Activated naive CD8-positive, alpha-beta T cell treated with anti-CD3 and anti-CD28 coated beads, Interleukin-2, amount 50 U/mL, for 16 hours (primary cell): ENCODE results near the gene CPXM2.

Experiments
- DNase-seq: peaks from one replicate; pipeline ENCODE4 v3.0.0-alpha.2; 2020; ENCODE audit warnings: low read depth, low spot score

Gene CPXM2

GRCh38 chr10:123797813-123798212 lies 93.8 kb downstream of the CPXM2 start:
- DNase-seq: no peak

- DNase-seq: no peak
Observed at GRCh38 chr10:123796736-123797135, 94.9 kb downstream of the CPXM2 start.

DNA sequence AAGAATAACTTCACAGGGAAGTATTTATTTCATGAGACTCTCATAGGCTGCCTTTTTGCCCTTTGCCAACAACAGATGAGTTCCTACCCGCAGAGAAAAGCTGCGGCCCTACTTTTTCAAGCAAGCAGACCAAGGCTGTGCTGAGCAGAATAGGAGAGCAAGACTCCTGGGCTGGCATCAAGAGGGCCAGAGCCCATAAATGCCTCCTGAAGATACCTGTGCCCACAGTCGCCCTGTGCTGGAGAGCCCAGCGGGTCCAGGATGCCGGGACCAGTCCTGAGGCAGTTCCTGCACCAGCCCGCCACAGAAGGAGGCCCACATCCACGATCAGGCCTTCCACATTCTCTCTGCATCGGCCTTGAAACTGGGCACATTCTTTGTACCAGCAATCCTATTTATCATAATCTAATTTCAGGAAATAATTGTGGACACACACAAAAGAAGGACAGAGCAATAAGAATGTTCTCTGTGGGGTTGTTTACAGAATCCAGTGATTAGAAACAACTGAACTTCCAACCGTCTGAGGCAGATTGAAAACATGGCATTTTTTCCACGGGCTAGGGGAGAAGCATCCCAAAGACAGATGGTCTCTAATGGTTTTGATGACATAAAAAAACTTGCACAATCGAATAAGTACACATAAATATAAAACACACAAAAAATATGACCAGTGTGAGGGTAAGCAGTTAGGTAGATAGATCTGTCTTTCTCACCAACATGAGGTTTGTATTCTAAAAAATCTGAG lies 95.6 kb downstream of the CPXM2 start:
- no peak for DNase-seq

- DNase-seq: no peak
Observed at GRCh38 chr10:123795196-123795780, 96.3 kb downstream of the CPXM2 start.

- DNase-seq: no peak
Observed at GRCh38 chr10:123792248-123792978, 99.2 kb downstream of the CPXM2 start.

DNA sequence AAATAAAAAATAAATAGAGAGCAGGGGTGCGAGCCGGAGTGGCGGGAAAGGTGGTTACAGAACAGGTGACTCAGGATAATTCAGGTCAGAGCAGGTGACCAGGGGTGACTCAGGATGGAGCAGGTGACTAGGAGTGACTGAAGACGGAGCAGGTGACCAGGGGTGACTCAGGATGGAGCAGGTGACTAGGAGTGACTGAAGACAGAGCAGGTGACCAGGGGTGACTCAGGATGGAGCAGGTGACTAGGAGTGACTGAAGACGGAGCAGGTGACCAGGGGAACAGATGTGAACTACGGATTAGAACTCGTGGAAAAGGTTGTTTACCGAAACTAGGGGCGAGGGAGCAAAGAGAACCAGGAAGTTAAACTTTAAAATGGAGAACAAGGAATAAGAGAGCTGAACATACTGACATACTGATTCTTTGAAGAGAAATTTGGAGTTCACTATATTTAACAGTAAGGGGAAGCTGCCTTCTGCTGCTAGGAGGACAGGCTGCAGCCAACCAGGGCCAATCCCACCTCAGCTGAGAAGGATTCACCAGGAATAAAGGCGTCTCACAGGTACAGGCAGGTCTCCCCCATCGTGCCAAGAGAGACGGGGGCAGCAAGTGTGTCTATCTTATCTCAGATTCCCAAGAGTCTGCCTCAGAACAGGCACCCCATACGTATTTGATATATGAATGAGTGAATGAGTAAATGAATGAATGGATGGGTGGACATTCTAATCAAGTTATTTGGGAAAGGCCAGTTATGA lies 101.3 kb downstream of the CPXM2 start:
- no peak for DNase-seq

DNA sequence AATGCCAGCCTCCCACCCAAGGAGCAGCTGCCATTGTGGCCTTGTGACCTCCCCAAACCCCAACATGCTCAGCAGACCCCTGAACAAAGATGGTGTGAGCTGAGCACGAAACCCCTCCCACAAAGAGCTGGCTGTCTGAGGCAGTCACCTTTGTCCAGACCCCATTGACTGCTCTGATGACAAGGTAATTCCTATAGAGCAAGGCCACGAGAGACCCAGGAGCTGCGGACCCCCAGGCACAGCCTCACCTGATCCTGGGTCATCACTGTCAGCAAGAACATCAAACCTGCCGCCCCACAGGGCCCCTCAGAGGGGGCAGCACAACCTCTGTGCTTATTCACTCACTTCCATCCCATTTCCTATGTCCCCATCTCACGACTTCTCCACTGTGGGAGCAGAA lies 102.6 kb downstream of the CPXM2 start:
- DNase-seq: no peak

DNA sequence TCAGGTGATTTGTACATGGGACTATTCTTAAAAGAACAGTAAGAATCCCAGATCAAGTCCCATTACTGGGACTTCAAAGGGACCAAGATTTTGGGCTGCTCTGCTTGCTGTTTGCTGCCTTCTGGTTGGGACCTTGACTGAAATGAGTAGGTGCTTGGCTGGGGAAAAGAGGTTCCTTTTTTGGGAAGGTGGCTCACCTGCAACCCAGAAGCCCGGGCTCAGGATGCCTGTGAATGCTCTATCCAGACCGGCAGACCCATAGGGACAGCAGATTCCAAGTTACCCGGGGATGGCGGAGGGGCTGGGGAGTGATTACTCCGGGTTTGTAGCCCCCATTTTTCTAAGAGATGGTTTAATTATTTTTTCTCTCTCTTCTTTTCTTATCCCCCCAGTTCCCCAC lies 104.0 kb downstream of the CPXM2 start:
- DNase-seq: no peak

DNA sequence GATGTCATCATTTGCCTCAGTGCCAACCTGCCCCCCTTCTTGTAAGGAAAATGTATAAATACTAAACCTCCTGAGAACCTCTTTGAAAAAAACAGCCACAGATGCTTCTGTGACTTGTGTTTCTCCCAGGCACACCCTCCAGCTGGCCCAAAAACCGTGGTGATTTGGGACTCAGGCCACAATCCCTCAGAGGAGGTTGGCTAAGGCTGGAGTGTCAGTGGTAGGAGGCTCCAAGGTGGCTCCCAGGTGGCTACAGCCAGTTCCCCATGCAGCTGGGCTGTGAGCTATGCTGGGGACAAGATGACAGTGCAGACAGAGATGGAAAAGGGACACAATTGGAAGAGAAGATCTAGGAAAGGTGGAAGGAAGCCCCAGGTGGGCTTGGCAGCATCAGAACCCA lies 104.7 kb downstream of the CPXM2 start:
- no peak for DNase-seq

DNA sequence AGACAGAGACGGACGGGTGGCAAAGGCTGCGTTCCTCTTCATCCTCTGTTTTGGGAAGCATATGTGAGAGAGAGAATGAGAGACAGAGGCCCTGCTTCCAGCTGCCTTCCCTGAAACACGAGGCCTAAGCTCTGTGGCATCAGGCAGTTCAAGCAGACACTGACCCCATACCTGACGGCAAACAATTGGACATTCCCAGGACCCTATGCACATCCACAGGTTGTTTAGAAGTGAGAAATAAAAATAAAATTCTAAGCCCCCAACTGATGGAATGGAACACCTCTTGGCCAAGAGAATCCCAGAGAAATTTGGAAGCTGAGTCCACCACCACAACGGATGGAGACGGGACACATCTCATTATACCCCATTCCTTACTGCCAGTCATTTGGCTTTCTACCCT lies 105.3 kb downstream of the CPXM2 start:
- DNase-seq: no peak

- DNase-seq: no peak
Observed at GRCh38 chr10:123784646-123785045, 107.0 kb downstream of the CPXM2 start.

DNA sequence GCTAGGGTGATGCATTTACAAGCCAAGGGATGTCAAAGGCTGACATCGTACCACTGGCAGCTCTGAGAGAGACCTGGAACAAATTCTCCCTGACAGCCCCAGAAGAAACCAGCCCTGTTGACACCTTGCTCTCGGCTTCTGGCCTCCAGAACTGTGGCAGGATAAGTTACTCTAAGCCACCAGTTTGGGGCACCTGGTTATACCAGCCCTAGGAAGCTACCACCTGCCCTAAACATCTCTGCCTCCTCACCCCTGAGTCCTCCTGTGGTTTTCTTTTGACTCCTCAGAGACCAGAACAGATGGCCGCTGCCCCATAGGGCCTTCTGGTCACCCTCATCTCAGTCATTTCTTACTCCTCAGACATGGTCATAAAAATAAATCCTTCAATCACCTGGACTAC lies 107.4 kb downstream of the CPXM2 start:
- no peak for DNase-seq

GRCh38 chr10:123783296-123783695 lies 108.3 kb downstream of the CPXM2 start:
- no peak for DNase-seq

DNA sequence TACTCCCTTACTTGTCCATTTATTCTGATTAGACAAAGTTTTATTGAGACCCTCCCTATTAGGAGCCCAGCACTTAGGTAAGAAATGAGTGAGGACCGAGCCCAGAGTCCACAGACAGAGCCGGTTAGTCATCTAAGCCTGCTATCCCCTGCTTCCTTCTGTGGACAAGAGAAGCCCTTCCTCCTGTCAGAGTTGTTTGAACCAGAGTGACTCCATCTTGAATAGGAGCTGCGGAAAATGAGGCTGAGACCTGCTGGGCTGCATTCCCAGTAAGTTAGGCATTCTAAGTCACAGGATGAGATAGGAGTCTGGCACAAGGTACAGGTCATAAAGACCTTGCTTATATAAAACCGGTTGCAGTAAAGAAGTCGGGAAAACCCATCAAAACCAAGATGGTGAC lies 109.1 kb downstream of the CPXM2 start:
- DNase-seq: no peak

DNA sequence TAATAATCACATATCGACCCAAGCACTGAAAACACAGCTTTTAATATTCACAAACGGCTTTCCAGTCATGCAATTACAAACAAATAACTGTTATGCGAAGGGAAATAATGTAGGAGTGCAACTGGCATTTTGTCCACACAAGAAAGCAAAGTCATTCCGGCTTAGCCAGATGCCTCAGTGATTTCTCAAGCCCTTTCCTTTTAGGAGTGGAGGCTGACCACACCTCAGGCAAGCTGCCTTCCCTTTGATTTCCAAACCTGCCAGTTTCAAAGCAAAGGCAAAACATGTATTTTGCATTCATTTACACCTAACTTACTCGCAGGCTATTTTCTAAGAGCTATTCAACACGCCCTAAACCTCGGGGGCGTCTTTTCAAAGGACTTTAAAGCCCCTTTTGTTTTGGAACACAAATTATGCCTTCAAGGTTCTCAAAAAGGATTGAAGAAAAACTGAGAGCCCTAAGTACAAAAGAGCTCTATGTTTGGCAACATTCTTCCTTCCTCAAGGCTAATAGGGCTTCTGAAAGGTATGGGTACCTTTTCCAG lies 109.6 kb downstream of the CPXM2 start:
- no peak for DNase-seq

DNA sequence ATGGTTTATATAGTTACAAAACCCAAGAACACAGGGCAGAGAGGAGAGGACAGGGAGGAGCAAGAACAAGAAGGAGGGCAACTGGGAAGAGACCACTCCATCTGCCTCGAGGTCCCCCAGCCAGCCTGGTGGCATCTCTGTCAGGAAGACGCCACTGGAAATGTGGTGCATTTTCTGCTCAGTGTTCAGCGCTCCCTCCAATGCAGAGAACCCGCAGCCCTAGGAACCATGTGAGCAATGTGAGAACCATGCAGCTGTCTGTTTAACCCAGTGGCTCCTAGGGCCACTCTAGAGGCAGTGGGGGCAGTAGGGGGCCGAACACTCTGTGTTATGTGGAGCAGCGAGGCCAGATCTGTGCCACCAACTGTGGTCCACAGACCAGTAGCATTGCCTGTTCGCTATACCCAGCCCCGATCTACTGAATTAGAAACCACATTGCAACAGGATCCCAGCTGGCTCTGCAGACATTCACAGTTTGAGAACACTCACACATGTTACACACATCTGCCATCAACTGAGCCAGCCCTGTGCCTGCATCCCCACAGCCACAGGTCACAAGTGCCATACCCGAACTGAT lies 110.2 kb downstream of the CPXM2 start:
- no peak for DNase-seq

GRCh38 chr10:123778719-123779517 lies 112.7 kb downstream of the CPXM2 start:
- no peak for DNase-seq

GRCh38 chr10:123777881-123778280 lies 113.7 kb downstream of the CPXM2 start:
- no peak for DNase-seq

DNA sequence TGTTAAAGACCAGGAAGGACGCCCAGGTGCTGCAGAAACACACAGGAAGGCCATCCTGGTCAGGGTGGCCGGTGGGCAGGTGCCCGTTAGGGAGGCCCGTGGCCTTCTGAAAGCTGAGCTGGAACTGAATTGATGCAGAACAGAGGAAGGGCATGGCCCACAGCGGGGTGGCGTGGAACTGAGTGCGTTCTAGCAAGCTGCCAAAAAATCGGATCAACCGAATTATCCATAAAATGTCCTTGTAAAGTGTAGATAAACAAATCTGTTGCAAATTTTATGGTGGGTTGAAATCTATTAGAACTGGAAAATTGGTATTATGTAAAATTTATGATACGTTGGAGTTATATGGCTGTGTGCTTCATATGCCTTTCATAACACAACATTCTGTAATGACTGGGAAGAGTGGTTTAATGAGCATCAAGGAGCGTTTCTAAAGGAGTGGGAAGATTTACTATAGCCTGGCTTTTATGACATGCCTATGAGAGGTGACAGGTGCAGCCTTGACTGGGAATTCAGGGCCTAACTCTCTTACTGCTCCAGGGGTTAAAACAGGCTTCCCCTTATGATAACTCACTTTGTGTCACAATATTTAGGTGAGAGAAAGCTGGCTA lies 117.4 kb downstream of the CPXM2 start:
- no peak for DNase-seq
